ENCODE results near the gene DDX19B. TPM values are rescaled to one million over a fixed set of nuclear protein-coding genes. Genes with fewer than 3 reads are reported as not detected.

Gene DDX19B
- total RNA-seq, 1 donor from 2014 or later = 25.7 TPM

DNA sequence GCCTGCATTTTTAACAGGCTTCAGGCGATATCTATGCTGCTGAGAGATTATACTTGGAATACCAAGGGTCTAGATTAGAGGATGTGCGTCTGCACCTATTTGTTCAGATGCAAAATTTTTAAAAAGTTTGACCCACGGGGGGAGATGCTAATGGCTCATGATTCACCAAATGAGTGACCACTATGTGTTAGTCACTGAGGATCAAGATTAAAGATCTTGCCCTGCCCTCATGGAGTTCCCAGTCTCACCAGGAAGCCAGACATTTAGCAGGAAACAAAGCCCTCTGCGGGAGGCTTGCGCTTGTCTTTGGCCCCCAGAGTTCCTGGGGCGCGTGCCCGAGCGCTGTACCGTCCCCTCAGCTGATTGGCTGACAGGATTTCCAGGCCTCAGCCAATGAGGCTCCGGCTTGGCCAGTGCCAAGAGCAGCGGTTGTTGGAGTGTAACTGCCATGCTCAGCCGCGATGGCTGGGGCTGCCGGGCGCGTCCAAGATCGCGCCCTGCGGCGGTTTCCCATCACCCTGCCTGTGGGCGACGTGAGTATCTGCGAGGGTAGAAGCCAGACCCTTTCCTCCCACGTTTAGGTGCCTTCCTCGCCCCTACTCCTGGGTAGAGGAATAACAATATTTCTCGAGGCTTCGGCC is 4.5 kb upstream of the DDX19B start:
- Histone ChIP-seq H3K79me2 (ENCODE audit: insufficient read depth, low read length) (peaks cover 10% of the 10 kb centered on the region), H3K4me2 (ENCODE audit: low read length) (no peak overlapping the region), H4K20me1 (ENCODE audit: insufficient read depth, low read length) (no peaks in the 10 kb centered on the region), H3K4me3 (ENCODE audit: insufficient read depth, low read depth, low read length) (no peak overlapping the region), H3K27ac (ENCODE audit: low read depth, low read length) (no peak overlapping the region), H3K4me1 (ENCODE audit: insufficient read depth, low read length) (peaks cover 11% of the 10 kb centered on the region), H3K27me3 (ENCODE audit: insufficient read depth, low read length) (no peaks in the 10 kb centered on the region), H2AFZ (ENCODE audit: low read depth, low read length) (no peak overlapping the region), H3K36me3 (ENCODE audit: insufficient read depth, low read length) (no peaks in the 10 kb centered on the region), H3K9ac (ENCODE audit: low read length) (no peak overlapping the region), H3K9me3 (ENCODE audit: insufficient read depth, low read depth, low read length) (no peaks in the 10 kb centered on the region)
- FAIRE-seq = no peak
- no peaks in the 10 kb centered on the region for H3K9me3 Mint-ChIP-seq (ENCODE audit: unreplicated experiment)
- H3K4me3 Mint-ChIP-seq (ENCODE audit: unreplicated experiment) = no peak overlapping the region
- DNase-seq (ENCODE audit: low read depth) = no peak
- H3K27me3 Mint-ChIP-seq (ENCODE audit: low read depth, unreplicated experiment) = no peaks in the 10 kb centered on the region
- H3K4me1 Mint-ChIP-seq (ENCODE audit: low read depth, unreplicated experiment) = peaks cover 8% of the 10 kb centered on the region
- no peaks in the 10 kb centered on the region for H3K36me3 Mint-ChIP-seq (ENCODE audit: low read depth, unreplicated experiment)
- no peak for TF ChIP-seq CTCF (IDR thresholded peaks at IDR 0.05; ENCODE audit: insufficient read depth, low read depth, low read length)
- no peak for TF ChIP-seq EZH2 (IDR thresholded peaks at IDR 0.05; ENCODE audit: insufficient read depth, low read length)
- no peak overlapping the region for H3K27ac Mint-ChIP-seq (ENCODE audit: unreplicated experiment)

- no peak for FAIRE-seq
- no peak overlapping the region for H3K4me3 Mint-ChIP-seq (ENCODE audit: unreplicated experiment)
Measured at GRCh38 chr16:70295634-70296033, 3.4 kb upstream of the DDX19B start.

More at GRCh38 chr16:70295634-70296033, 3.4 kb upstream of the DDX19B start:
- no peaks in the 10 kb centered on the region for H3K27me3 ChIP-seq (ENCODE audit: insufficient read depth, low read length)
- TF ChIP-seq EZH2 (IDR thresholded peaks at IDR 0.05; ENCODE audit: insufficient read depth, low read length) = no peak
- TF ChIP-seq CTCF (IDR thresholded peaks at IDR 0.05; ENCODE audit: insufficient read depth, low read depth, low read length) = no peak
- H3K9ac ChIP-seq (ENCODE audit: low read length) = no peak overlapping the region
- H3K4me2 ChIP-seq (ENCODE audit: low read length) = no peak overlapping the region
- Mint-ChIP-seq H3K36me3 (ENCODE audit: low read depth, unreplicated experiment) (no peaks in the 10 kb centered on the region), H3K27ac (ENCODE audit: unreplicated experiment) (no peak overlapping the region), H3K4me1 (ENCODE audit: low read depth, unreplicated experiment) (peaks cover 10% of the 10 kb centered on the region), H3K27me3 (ENCODE audit: low read depth, unreplicated experiment) (no peaks in the 10 kb centered on the region), H3K9me3 (ENCODE audit: unreplicated experiment) (no peaks in the 10 kb centered on the region)
- no peaks in the 10 kb centered on the region for H3K9me3 ChIP-seq (ENCODE audit: insufficient read depth, low read depth, low read length)
- no peaks in the 10 kb centered on the region for H3K36me3 ChIP-seq (ENCODE audit: insufficient read depth, low read length)
- no peak overlapping the region for H3K27ac ChIP-seq (ENCODE audit: low read depth, low read length)
- no peaks in the 10 kb centered on the region for H4K20me1 ChIP-seq (ENCODE audit: insufficient read depth, low read length)
- H3K79me2 ChIP-seq (ENCODE audit: insufficient read depth, low read length) = peaks cover 21% of the 10 kb centered on the region
- no peak overlapping the region for H3K4me3 ChIP-seq (ENCODE audit: insufficient read depth, low read depth, low read length)
- H3K4me1 ChIP-seq (ENCODE audit: insufficient read depth, low read length) = peaks cover 9% of the 10 kb centered on the region
- no peak for DNase-seq (ENCODE audit: low read depth)
- H2AFZ ChIP-seq (ENCODE audit: low read depth, low read length) = no peak overlapping the region

All from astrocyte (in vitro differentiated cells and primary cell).